Loucy (cell line): ENCODE measurements around the gene B4GALNT1.

ENCODE experiments used
- H2AFZ ChIP-seq: fragments of 200-600 bp; sonication (generic); 2 replicates; pipeline ENCODE4 v1.6.0; 2016; ENCODE audit warnings: antibody characterized with exemption, mild to moderate bottlenecking, low read length, moderate library complexity
- H3F3A ChIP-seq: fragments of 200-600 bp; 2 replicates; pipeline ENCODE4 v1.6.0; 2016; ENCODE audit warnings: antibody characterized with exemption, low read depth, mild to moderate bottlenecking
- H3K27me3 ChIP-seq: fragments of 200-600 bp; sonication (generic); 2 replicates; pipeline ENCODE4 v1.6.1; 2014; ENCODE audit warnings: low read length, mild to moderate bottlenecking; ENCODE audit not compliant: insufficient read depth, poor library complexity, severe bottlenecking
- H3K36me3 ChIP-seq: fragments of 200-600 bp; sonication (generic); 2 replicates; pipeline ENCODE4 v1.6.1; 2016; ENCODE audit warnings: low read length; ENCODE audit not compliant: insufficient read depth
- H3K4me1 ChIP-seq: fragments of 200-600 bp; sonication (generic); 2 replicates; pipeline ENCODE4 v1.5.1; 2014; ENCODE audit warnings: low read length, mild to moderate bottlenecking; ENCODE audit not compliant: insufficient read depth, poor library complexity, severe bottlenecking
- H3K4me2 ChIP-seq: fragments of 200-600 bp; sonication (generic); 2 replicates; pipeline ENCODE4 v1.6.0; 2014; ENCODE audit warnings: antibody characterized with exemption, low read length, low read depth, mild to moderate bottlenecking; ENCODE audit not compliant: poor library complexity, severe bottlenecking
- H3K4me3 ChIP-seq: fragments of 200-600 bp; sonication (generic); 2 replicates; pipeline ENCODE4 v1.5.1; 2014; ENCODE audit warnings: low read length, mild to moderate bottlenecking, mixed read lengths; ENCODE audit not compliant: poor library complexity, severe bottlenecking
- H3K79me2 ChIP-seq: fragments of 200-600 bp; sonication (generic); 2 replicates; pipeline ENCODE4 v1.6.1; 2014; ENCODE audit warnings: low read length; ENCODE audit not compliant: insufficient read depth
- H3K9ac ChIP-seq: fragments of 200-600 bp; sonication (generic); 2 replicates; pipeline ENCODE4 v1.6.0; 2014; ENCODE audit warnings: mild to moderate bottlenecking, low read depth, low read length, moderate library complexity; ENCODE audit not compliant: poor library complexity, severe bottlenecking
- H3K9me2 ChIP-seq: fragments of 200-600 bp; sonication (generic); replicated peaks from 2 replicates; pipeline ENCODE4 v1.6.1; 2016; ENCODE audit warnings: low read depth, low read length, mixed read lengths
- H3K9me3 ChIP-seq: fragments of 200-600 bp; sonication (generic); 2 replicates; pipeline ENCODE4 v1.6.1; 2014; ENCODE audit warnings: mild to moderate bottlenecking, antibody characterized with exemption, low read length, low read depth; ENCODE audit not compliant: insufficient read depth
- H4K20me1 ChIP-seq: fragments of 200-600 bp; sonication (generic); 2 replicates; pipeline ENCODE4 v1.6.0; 2014; ENCODE audit warnings: antibody characterized with exemption, low read length, mild to moderate bottlenecking; ENCODE audit not compliant: insufficient read depth, poor library complexity, severe bottlenecking
- EZH2phosphoT487 ChIP-seq: fragments of 200-600 bp; IDR thresholded peaks from 2 replicates; pipeline ENCODE4 v1.6.1; 2018; ENCODE audit warnings: antibody characterized with exemption, mild to moderate bottlenecking, moderate library complexity, borderline replicate concordance
- TF ChIP-seq, protein P1 (sequence below): fragments of 200-600 bp; sonication (generic); conservative IDR thresholded peaks from 2 replicates; pipeline ENCODE4 v1.5.1; 2014; ENCODE audit warnings: mild to moderate bottlenecking, antibody characterized with exemption, low read length

Gene B4GALNT1

DNA sequence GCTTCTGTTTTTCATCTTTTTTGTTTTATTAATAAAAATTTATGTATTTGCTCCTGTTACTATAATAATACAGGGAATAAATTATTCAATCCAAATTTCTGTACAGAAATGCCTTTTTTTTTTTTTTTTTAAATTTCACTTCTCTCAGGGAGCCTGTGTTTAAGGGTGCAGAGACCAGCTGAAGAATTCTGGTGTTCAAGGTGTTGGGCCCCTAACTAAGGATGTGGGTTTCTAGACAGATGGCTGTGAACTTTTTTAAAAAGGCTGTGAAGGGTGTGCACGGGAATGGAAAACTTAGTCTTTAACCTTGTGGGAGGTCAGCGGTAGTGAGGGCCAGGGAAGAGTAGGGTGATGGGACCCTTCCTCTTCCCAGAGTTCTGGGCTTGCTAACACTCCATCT lies 29.7 kb downstream of the B4GALNT1 start:
- H3K9ac ChIP-seq: no peak overlapping the region
- TF ChIP-seq, protein P1, sequence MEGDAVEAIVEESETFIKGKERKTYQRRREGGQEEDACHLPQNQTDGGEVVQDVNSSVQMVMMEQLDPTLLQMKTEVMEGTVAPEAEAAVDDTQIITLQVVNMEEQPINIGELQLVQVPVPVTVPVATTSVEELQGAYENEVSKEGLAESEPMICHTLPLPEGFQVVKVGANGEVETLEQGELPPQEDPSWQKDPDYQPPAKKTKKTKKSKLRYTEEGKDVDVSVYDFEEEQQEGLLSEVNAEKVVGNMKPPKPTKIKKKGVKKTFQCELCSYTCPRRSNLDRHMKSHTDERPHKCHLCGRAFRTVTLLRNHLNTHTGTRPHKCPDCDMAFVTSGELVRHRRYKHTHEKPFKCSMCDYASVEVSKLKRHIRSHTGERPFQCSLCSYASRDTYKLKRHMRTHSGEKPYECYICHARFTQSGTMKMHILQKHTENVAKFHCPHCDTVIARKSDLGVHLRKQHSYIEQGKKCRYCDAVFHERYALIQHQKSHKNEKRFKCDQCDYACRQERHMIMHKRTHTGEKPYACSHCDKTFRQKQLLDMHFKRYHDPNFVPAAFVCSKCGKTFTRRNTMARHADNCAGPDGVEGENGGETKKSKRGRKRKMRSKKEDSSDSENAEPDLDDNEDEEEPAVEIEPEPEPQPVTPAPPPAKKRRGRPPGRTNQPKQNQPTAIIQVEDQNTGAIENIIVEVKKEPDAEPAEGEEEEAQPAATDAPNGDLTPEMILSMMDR: no peak
- no peak for TF ChIP-seq EZH2phosphoT487
- no peaks in the 10 kb centered on the region for H3K79me2 ChIP-seq
- no peak overlapping the region for H2AFZ ChIP-seq
- H3K4me1 ChIP-seq: peaks cover 25% of the 10 kb centered on the region
- peaks cover 30% of the 10 kb centered on the region; the same call in 1 of the 2 replicates for H3K36me3 ChIP-seq
- H4K20me1 ChIP-seq: no peaks in the 10 kb centered on the region
- H3K27me3 ChIP-seq: no peaks in the 10 kb centered on the region
- no peak overlapping the region for H3K4me3 ChIP-seq
- no peaks in the 10 kb centered on the region for H3K9me3 ChIP-seq
- no peaks in the 10 kb centered on the region for H3K9me2 ChIP-seq
- peak overlapping the region; percentile 17 for H3K4me2 ChIP-seq
- H3F3A ChIP-seq: no peaks in the 10 kb centered on the region

DNA sequence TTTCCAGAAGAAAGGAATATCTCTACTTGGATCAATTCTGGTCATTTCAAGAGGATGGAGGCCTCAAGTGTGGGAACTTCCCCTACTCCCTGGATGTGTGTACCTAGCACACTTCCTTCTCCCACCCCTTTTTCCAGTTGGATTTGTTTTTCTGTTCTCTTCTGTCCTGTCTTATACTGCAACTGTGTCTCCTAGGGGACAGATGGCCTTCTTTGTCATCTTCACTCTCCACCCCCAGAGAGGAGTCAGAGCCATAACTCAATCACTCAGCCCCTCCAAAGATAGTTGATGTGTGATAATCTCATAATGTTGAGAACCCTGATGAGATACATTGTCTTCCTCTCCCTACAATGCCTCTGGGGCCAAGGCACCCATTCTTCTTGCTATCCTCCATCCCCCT lies 30.5 kb downstream of the B4GALNT1 start:
- no peaks in the 10 kb centered on the region for H3K79me2 ChIP-seq
- H3K4me3 ChIP-seq: no peak overlapping the region
- no peak overlapping the region for H3K9ac ChIP-seq
- H2AFZ ChIP-seq: no peak overlapping the region
- no peak overlapping the region for H3K4me2 ChIP-seq
- TF ChIP-seq EZH2phosphoT487: no peak
- TF ChIP-seq, protein P1: no peak
- no peaks in the 10 kb centered on the region for H3K9me2 ChIP-seq
- H3K9me3 ChIP-seq: no peaks in the 10 kb centered on the region
- H3F3A ChIP-seq: no peaks in the 10 kb centered on the region
- H3K4me1 ChIP-seq: peaks cover 25% of the 10 kb centered on the region
- H3K27me3 ChIP-seq: no peaks in the 10 kb centered on the region
- H4K20me1 ChIP-seq: no peaks in the 10 kb centered on the region
- peaks cover 33% of the 10 kb centered on the region; the same call in 1 of the 2 replicates for H3K36me3 ChIP-seq

DNA sequence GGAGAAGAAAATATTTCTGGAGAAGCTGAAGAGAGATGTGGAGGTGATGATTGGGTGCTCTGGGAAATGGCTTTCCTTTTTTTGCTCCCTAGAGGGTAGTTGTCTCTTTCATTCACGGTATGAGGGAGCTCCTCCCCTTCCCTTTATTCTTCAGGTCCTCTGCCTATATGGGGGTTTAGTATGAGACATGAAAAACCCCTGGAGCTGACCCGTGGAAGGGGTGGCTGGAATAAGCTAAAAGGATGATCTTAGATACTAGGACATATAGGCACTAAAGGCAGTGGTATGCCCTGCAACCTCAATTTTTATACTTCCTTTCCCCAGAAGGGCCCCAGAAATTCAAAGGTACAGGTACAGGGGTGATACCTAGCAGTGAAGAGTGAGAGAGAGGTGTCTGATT lies 32.6 kb downstream of the B4GALNT1 start:
- Histone ChIP-seq H3K79me2 (no peaks in the 10 kb centered on the region), H3F3A (no peaks in the 10 kb centered on the region), H3K4me3 (no peak overlapping the region), H3K4me2 (no peak overlapping the region), H3K36me3 (peaks cover 40% of the 10 kb centered on the region; the same call in 1 of the 2 replicates), H3K9me2 (no peaks in the 10 kb centered on the region), H3K4me1 (peaks cover 14% of the 10 kb centered on the region), H3K9me3 (no peaks in the 10 kb centered on the region), H3K9ac (no peak overlapping the region), H3K27me3 (no peaks in the 10 kb centered on the region), H4K20me1 (no peaks in the 10 kb centered on the region), H2AFZ (no peak overlapping the region)
- TF ChIP-seq EZH2phosphoT487: no peak
- TF ChIP-seq, protein P1: no peak
